SK-N-SH (cell line): Measurements from ENCODE around the gene TYW1. TPM values are rescaled to one million over a fixed set of nuclear protein-coding genes. Genes with fewer than 3 reads are reported as not detected.
"Not testable (repeated sequence)": the region's sequence is repeated elsewhere in the genome, so short reads cannot be mapped to it uniquely, and the experiment has no call there.

ENCODE experiments used
- CTCF ChIA-PET: fragments of 300-600, 350-600 bp; formaldehyde crosslinking; extraction: SDS; loops from one replicate; lab custom pipeline; 2021; lab: Yijun Ruan, JAX
- POLR2A ChIA-PET: fragments of 350-600 bp; sonication (Branson Sonifier 250); formaldehyde crosslinking; extraction: SDS; loops from one replicate; lab custom pipeline; 2020; ENCODE audit warnings: antibody characterized with exemption, inconsistent platforms; lab: Yijun Ruan, JAX
- DNase-seq: peaks from one replicate; pipeline ENCODE4 v3.0.0; 2012
- H2AFZ ChIP-seq: fragments of 200-600 bp; sonication (generic); 2 replicates; pipeline ENCODE4 v1.8.1; 2016; ENCODE audit warnings: antibody characterized with exemption, mild to moderate bottlenecking, low read depth
- H3F3A ChIP-seq: fragments of 200-600 bp; sonication (generic); replicated peaks from 2 replicates; pipeline ENCODE3; 2016; ENCODE audit warnings: antibody characterized with exemption, mild to moderate bottlenecking; ENCODE audit not compliant: insufficient read depth
- H3K27ac ChIP-seq, 2 experiments: fragments of 200-500 bp in 1 of 2; fragments of 200-600 bp in 1 of 2; sonication (Bioruptor generic) in 1 of 2; sonication (generic), shearing (Covaris generic) in 1 of 2; 2 replicates each; pipeline versions ENCODE4 v1.5.1 to v1.6.1; 2014 to 2016; ENCODE audit warnings: low read depth in 2 of 2, inconsistent platforms in 1 of 2, low read length in 1 of 2, mild to moderate bottlenecking in 1 of 2, mixed read lengths in 1 of 2
- H3K27me3 ChIP-seq: fragments of 200-600 bp; sonication (generic), shearing (Covaris generic); 2 replicates; pipeline ENCODE4 v1.6.1; 2016; ENCODE audit warnings: mixed run types; ENCODE audit not compliant: insufficient read depth
- H3K36me3 ChIP-seq, 2 experiments: fragments of 200-500 bp in 1 of 2; fragments of 200-600 bp in 1 of 2; sonication (Bioruptor generic) in 1 of 2; sonication (generic) in 1 of 2; replicated peaks in 1 of 2; 2 replicates each; pipeline versions ENCODE3 to v1.5.1; 2014 to 2016; ENCODE audit warnings: low read length in 1 of 2, mild to moderate bottlenecking in 1 of 2; ENCODE audit not compliant: insufficient read depth in 2 of 2, control insufficient read depth in 1 of 2
- H3K4me1 ChIP-seq, 2 experiments: fragments of 200-500 bp in 1 of 2; fragments of 200-600 bp in 1 of 2; sonication (Bioruptor generic) in 1 of 2; sonication (generic), shearing (Covaris generic) in 1 of 2; 2 replicates each; pipeline versions ENCODE4 v1.5.1 to v1.6.1; 2014 to 2016; ENCODE audit warnings: low read depth in 1 of 2, low read length in 1 of 2, mixed run types in 1 of 2; ENCODE audit not compliant: insufficient read depth in 2 of 2, control insufficient read depth in 1 of 2
- H3K4me2 ChIP-seq: fragments of 200-600 bp; sonication (generic), shearing (Covaris generic); 2 replicates; pipeline ENCODE4 v1.6.1; 2017; ENCODE audit warnings: mixed run types
- H3K4me3 ChIP-seq, 2 experiments: fragments of 200-500 bp in 1 of 2; fragments of 200-600 bp in 1 of 2; sonication (Bioruptor generic) in 1 of 2; sonication (generic), shearing (Covaris generic) in 1 of 2; 2 replicates each; pipeline versions ENCODE4 v1.5.1 to v1.8.1; 2014 to 2016; ENCODE audit warnings: low read depth in 2 of 2, inconsistent platforms in 1 of 2, low read length in 1 of 2, mild to moderate bottlenecking in 1 of 2, mixed read lengths in 1 of 2, moderate library complexity in 1 of 2
- H3K79me2 ChIP-seq: fragments of 200-600 bp; sonication (generic); 2 replicates; pipeline ENCODE4 v1.8.1; 2017; ENCODE audit warnings: mild to moderate bottlenecking; ENCODE audit not compliant: insufficient read depth
- H3K9ac ChIP-seq: fragments of 200-600 bp; sonication (generic); 2 replicates; pipeline ENCODE4 v1.6.1; 2017; ENCODE audit warnings: mixed run types
- H3K9me2 ChIP-seq: fragments of 200-600 bp; sonication (generic); 2 replicates; pipeline ENCODE4 v1.6.1; 2017; ENCODE audit warnings: mixed run types
- H3K9me3 ChIP-seq: fragments of 200-600 bp; sonication (generic); 2 replicates; pipeline ENCODE4 v1.6.1; 2017; ENCODE audit warnings: mixed run types, mild to moderate bottlenecking, moderate library complexity
- H4K20me1 ChIP-seq: fragments of 200-600 bp; sonication (generic); 2 replicates; pipeline ENCODE4 v1.6.1; 2017; ENCODE audit warnings: mild to moderate bottlenecking, mixed run types; ENCODE audit not compliant: insufficient read depth
- WGBS: methylation state at CpG from one replicate; pipeline ENCODE4 v1.1.6; 2017; ENCODE audit warnings: low lambda C conversion rate; 5-methylcytosine and 5-hydroxymethylcytosine counted together
- polyA plus RNA-seq, 3 experiments: library from polyadenylated mRNA; depleted of rRNA; stranded (reverse); fragments of >200 nt; gene quantifications; 2 replicates each; pipeline ENCODE4 v1.2.3, GENCODE V29; 2012

Gene TYW1
- polyA plus RNA-seq, 1 of the 3 experiments (the other 2 are of a cell fraction), result 15.0 TPM

- POLR2A ChIA-PET, result not testable (repeated sequence)
Measured at GRCh38 chr7:67189160-67189559, 192.5 kb downstream of the TYW1 start.

GRCh38 chr7:67189801-67190465 is 193.3 kb downstream of the TYW1 start:
- H3K9me2 ChIP-seq, H3F3A ChIP-seq, POLR2A ChIA-PET, H4K20me1 ChIP-seq, H3K4me2 ChIP-seq, H3K4me1 ChIP-seq, H3K4me3 ChIP-seq, H2AFZ ChIP-seq, CTCF ChIA-PET, H3K79me2 ChIP-seq, H3K9me3 ChIP-seq, H3K36me3 ChIP-seq, H3K27ac ChIP-seq, H3K27me3 ChIP-seq, DNase-seq, H3K9ac ChIP-seq: not testable (repeated sequence)
- WGBS, result 87% methylated on average over 4 of the region's 4 CpGs

More at GRCh38 chr7:67189160-67189559, 192.5 kb downstream of the TYW1 start:
- CTCF ChIA-PET, H3K4me2 ChIP-seq, H3K79me2 ChIP-seq, H3K4me1 ChIP-seq, H3K9me2 ChIP-seq, H4K20me1 ChIP-seq, H3K36me3 ChIP-seq, H3K9ac ChIP-seq, H3K27me3 ChIP-seq, H2AFZ ChIP-seq, H3K27ac ChIP-seq, H3K4me3 ChIP-seq, DNase-seq, H3K9me3 ChIP-seq, H3F3A ChIP-seq: not testable (repeated sequence)
- 87% methylated on average over 6 of the region's 8 CpGs for WGBS

GRCh38 chr7:67191002-67191720 is 194.5 kb downstream of the TYW1 start:
- H3K27ac ChIP-seq, result not testable (repeated sequence)

GRCh38 chr7:67192123-67192702 is 195.6 kb downstream of the TYW1 start:
- H4K20me1 ChIP-seq, H3K79me2 ChIP-seq, H3K4me3 ChIP-seq, H3K27me3 ChIP-seq, H2AFZ ChIP-seq, H3K9me2 ChIP-seq, POLR2A ChIA-PET, H3K27ac ChIP-seq, H3K9ac ChIP-seq, H3K4me1 ChIP-seq, DNase-seq, H3K9me3 ChIP-seq, H3F3A ChIP-seq, CTCF ChIA-PET, H3K4me2 ChIP-seq: not testable (repeated sequence)
- peaks cover 0 to 18% of the 10 kb centered on the region in 2 experiments for H3K36me3 ChIP-seq
- 90% methylated on average over 5 of the region's 5 CpGs for WGBS

More at GRCh38 chr7:67191002-67191720, 194.5 kb downstream of the TYW1 start:
- H3K36me3 ChIP-seq, H4K20me1 ChIP-seq, H3F3A ChIP-seq, CTCF ChIA-PET, H3K9me3 ChIP-seq, H3K9me2 ChIP-seq, H3K9ac ChIP-seq, H2AFZ ChIP-seq, H3K4me1 ChIP-seq, H3K4me2 ChIP-seq, POLR2A ChIA-PET, H3K4me3 ChIP-seq, DNase-seq, H3K79me2 ChIP-seq, H3K27me3 ChIP-seq: not testable (repeated sequence)
- 96% methylated on average over 4 of the region's 5 CpGs for WGBS

GRCh38 chr7:67192889-67193613 is 196.4 kb downstream of the TYW1 start:
- H3K27me3 ChIP-seq, H3K27ac ChIP-seq, H4K20me1 ChIP-seq, H3K9me2 ChIP-seq, H3K9ac ChIP-seq, POLR2A ChIA-PET, H3K4me1 ChIP-seq, H3K9me3 ChIP-seq, H3K4me3 ChIP-seq, H3K4me2 ChIP-seq, H2AFZ ChIP-seq, CTCF ChIA-PET, DNase-seq, H3F3A ChIP-seq, H3K79me2 ChIP-seq: not testable (repeated sequence)
- WGBS, result 88% methylated on average over 11 of the region's 11 CpGs
- H3K36me3 ChIP-seq, result peaks cover 0 to 18% of the 10 kb centered on the region in 2 experiments

- H2AFZ ChIP-seq, H3K9me2 ChIP-seq, H3K79me2 ChIP-seq, H3K4me3 ChIP-seq, H3K27ac ChIP-seq, POLR2A ChIA-PET, H3K4me2 ChIP-seq, H4K20me1 ChIP-seq, H3K9ac ChIP-seq, H3F3A ChIP-seq, CTCF ChIA-PET, H3K9me3 ChIP-seq, H3K4me1 ChIP-seq, DNase-seq, H3K27me3 ChIP-seq: not testable (repeated sequence)
- WGBS, result 89% methylated on average over 2 of the region's 2 CpGs
- peaks cover 0 to 18% of the 10 kb centered on the region in 2 experiments for H3K36me3 ChIP-seq
Measured at GRCh38 chr7:67196176-67196575, 199.5 kb downstream of the TYW1 start.
